ENCODE results near the gene SDC3.

DNA sequence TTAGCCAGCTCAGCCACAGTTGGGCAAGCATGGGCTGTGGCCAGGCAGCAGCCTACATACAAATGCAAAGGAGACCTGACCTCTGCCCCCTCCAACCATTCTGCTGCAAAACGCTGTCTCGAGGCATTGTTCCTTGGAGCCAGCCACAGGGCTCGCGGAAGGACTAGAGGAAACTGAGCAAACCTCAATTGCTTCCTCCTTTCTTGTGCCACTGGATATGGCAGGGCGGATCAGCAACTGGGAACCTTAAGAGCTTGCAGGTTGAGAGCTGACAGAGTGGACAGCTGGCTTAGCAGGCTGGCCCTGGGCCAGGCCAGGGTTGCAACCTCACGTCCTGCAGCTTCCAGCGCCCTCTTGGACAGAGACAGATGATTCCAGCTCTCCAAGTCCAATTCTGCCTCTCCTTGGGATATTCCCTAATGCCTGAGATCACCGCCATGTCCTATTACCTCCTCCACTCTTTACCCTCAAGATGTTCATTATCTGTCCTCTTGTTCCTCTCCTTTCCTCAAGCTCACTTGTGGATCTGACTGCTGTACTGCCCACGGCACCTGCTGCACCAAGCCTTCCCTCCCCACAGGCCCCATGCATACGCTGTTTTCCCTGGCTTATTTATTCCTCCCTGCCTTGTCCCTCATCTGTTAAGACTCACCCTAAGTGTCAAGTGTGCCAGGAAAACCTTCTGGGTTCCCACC lies 67.5 kb downstream of the SDC3 start:
- TF ChIP-seq, protein P1, sequence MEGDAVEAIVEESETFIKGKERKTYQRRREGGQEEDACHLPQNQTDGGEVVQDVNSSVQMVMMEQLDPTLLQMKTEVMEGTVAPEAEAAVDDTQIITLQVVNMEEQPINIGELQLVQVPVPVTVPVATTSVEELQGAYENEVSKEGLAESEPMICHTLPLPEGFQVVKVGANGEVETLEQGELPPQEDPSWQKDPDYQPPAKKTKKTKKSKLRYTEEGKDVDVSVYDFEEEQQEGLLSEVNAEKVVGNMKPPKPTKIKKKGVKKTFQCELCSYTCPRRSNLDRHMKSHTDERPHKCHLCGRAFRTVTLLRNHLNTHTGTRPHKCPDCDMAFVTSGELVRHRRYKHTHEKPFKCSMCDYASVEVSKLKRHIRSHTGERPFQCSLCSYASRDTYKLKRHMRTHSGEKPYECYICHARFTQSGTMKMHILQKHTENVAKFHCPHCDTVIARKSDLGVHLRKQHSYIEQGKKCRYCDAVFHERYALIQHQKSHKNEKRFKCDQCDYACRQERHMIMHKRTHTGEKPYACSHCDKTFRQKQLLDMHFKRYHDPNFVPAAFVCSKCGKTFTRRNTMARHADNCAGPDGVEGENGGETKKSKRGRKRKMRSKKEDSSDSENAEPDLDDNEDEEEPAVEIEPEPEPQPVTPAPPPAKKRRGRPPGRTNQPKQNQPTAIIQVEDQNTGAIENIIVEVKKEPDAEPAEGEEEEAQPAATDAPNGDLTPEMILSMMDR (conservative IDR thresholded peaks at IDR 0.05; ENCODE audit: low read depth, low read length), result no peak
- no peak for TF ChIP-seq EZH2 (IDR thresholded peaks at IDR 0.05; ENCODE audit: low read length, unreplicated experiment)
